Ovary (tissue), 9 donors: ENCODE data around the gene TTC21A. TPM values are rescaled to one million over a fixed set of nuclear protein-coding genes. Genes with fewer than 3 reads are reported as not detected.
A peak's percentile ranks its signal among the peaks of the same experiment; 100 is the strongest.

Experiments
- DNase-seq, 5 donors: peaks; one replicate each; pipeline ENCODE4 v3.0.0-alpha.2; 2019 to 2020
- H3K27ac ChIP-seq, 2 donors: fragments of 200-600 bp; one replicate each; pipeline versions ENCODE4 v1.5.1 to v1.8.0; 2019 to 2022
- H3K27me3 ChIP-seq: fragments of 200-600 bp; one replicate; pipeline ENCODE4 v1.8.0; 2022
- H3K36me3 ChIP-seq: fragments of 200-600 bp; sonication (generic); one replicate; pipeline ENCODE4 v1.5.1; 2019
- H3K4me1 ChIP-seq: one replicate; pipeline ENCODE4 v1.8.1; 2013; ENCODE audit warnings: mild to moderate bottlenecking, moderate library complexity; ENCODE audit not compliant: insufficient read depth
- H3K4me3 ChIP-seq: fragments of 200-600 bp; sonication (generic); one replicate; pipeline ENCODE4 v1.5.1; 2017
- H3K9me3 ChIP-seq, 2 donors: fragments of 200-600 bp in 1 of 2; sonication (generic) in 1 of 2; one replicate each; pipeline versions ENCODE4 v1.5.1 to v1.8.1; 2013 to 2019; ENCODE audit warnings: mild to moderate bottlenecking in 1 of 2, moderate library complexity in 1 of 2
- CTCF ChIP-seq, 3 donors: fragments of 450-650 bp in 2 of 3; fragments of 200-600 bp in 1 of 3; IDR thresholded peaks; one replicate each; pipeline versions ENCODE4 v1.5.1 to v1.8.0; 2016 to 2022; ENCODE audit warnings: antibody characterized with exemption in 3 of 3, mild to moderate bottlenecking in 1 of 3
- EP300 ChIP-seq: sonication (generic); formaldehyde crosslinking; IDR thresholded peaks from one replicate; pipeline ENCODE4 v1.6.1; 2017; ENCODE audit warnings: antibody characterized with exemption
- POLR2A ChIP-seq: fragments of 450-650 bp; IDR thresholded peaks from one replicate; pipeline ENCODE4 v1.6.1; 2017; ENCODE audit warnings: antibody characterized with exemption, mild to moderate bottlenecking, moderate library complexity
- WGBS, 3 donors: extraction: QIAGEN DNeasy Blood & Tissue Kit in 1 of 3; methylation state at CpG; one replicate each; pipeline versions ENCODE4 v1.1.5 to v1.1.7; 2013 to 2017; 5-methylcytosine and 5-hydroxymethylcytosine counted together
- intact Hi-C, 4 donors: fragments of 100-400 bp; cut with DNase I; formaldehyde crosslinking; loops; one replicate each; pipeline versions ENCODE4 v1.11.0 to v1.15.1; 2022 to 2023
- polyA plus RNA-seq, 2 donors: library from polyadenylated mRNA; stranded (reverse); fragments of 200-250 nt in 1 of 2; fragments of 350-450 nt in 1 of 2; fragmentation: Illumina TruSeq in 1 of 2; extraction: RNeasy Lipid Tissue Mini Kit (QIAGEN cat#74804) in 1 of 2; gene quantifications; one replicate each; pipeline ENCODE4 v1.2.3, GENCODE V29; 2013 to 2014
- total RNA-seq, 7 donors: library from RNA; depleted of rRNA in 2 of 7; stranded (reverse); fragments of >200 nt in 2 of 7; fragmentation: NEBNext Ultra II Directional in 3 of 7; extraction: Animal tissue kit (Norgen Biotek cat#: 25700) in 3 of 7; gene quantifications; one replicate each; pipeline versions ENCODE4 v1.1.0 to v1.2.4, GENCODE V29; 2016 to 2023
- donor health status: DM: no; HTN: no; CAD: no; lungs with moderate emphysema.
- donor health status: DM: no; HTN: no; CAD: no.
- donor health status: Bipolar disorder and iron deficiency.
- donor health status: DM: yes; HTN: yes; CAD: no.
- donor health status: DM: no; HTN: no; CAD: no.
- donor health status: DM: yes; HTN: yes; CAD: no.

Gene TTC21A
- total and polyA plus RNA-seq, 9 donors: 4.2 to 21.4 (median 6.6) TPM

- 75 to 80% (median 76%) methylated on average over 2 of the region's 2 CpGs for WGBS, 3 donors
- H3K4me1 ChIP-seq: peaks cover 12% of the 10 kb centered on the region
- intact Hi-C loops: no loop called here
- no peaks in the 10 kb centered on the region for H3K27me3 ChIP-seq
- H3K27ac ChIP-seq: no peak overlapping the region
- no peaks in the 10 kb centered on the region for H3K36me3 ChIP-seq
- H3K9me3 ChIP-seq: no peaks in the 10 kb centered on the region
- TF ChIP-seq POLR2A (no peak), CTCF (IDR thresholded peaks at IDR 0.05) (no peak), EP300 (no peak)
- no peak for DNase-seq
- H3K4me3 ChIP-seq: no peak overlapping the region
Measured at GRCh38 chr3:39139442-39139841, 32.0 kb downstream of the TTC21A start.

- Histone ChIP-seq H3K4me3 (no peak overlapping the region), H3K27ac (no peak overlapping the region), H3K27me3 (no peaks in the 10 kb centered on the region), H3K9me3 (no peaks in the 10 kb centered on the region), H3K36me3 (no peaks in the 10 kb centered on the region), H3K4me1 (peaks cover 12% of the 10 kb centered on the region)
- no peak for DNase-seq
- TF ChIP-seq CTCF (IDR thresholded peaks at IDR 0.05): no peak
- no peak for TF ChIP-seq EP300
- no peak for TF ChIP-seq POLR2A
- 95 to 100% (median 98%) methylated on average over 2 of the region's 2 CpGs for WGBS, 3 donors
- intact Hi-C loops: no loop called here
Measured at GRCh38 chr3:39140341-39140971, 33.0 kb downstream of the TTC21A start.

- DNase-seq: peak; percentile 55 to 83 (median 71)
- TF ChIP-seq EP300 (no peak), CTCF (IDR thresholded peaks at IDR 0.05) (no peak), POLR2A (no peak)
- no peaks in the 10 kb centered on the region for H3K9me3 ChIP-seq
- intact Hi-C loops: no loop called here
- H3K4me1 ChIP-seq: peaks cover 15% of the 10 kb centered on the region
- 28 to 49% (median 37%) methylated on average over 4 of the region's 4 CpGs for WGBS, 3 donors
- peak overlapping the region in 1 of 2 donors; percentile 8 for H3K27ac ChIP-seq
- no peaks in the 10 kb centered on the region for H3K36me3 ChIP-seq
- H3K27me3 ChIP-seq: no peaks in the 10 kb centered on the region
- H3K4me3 ChIP-seq: no peak overlapping the region
Measured at GRCh38 chr3:39141171-39141995, 33.9 kb downstream of the TTC21A start.

- DNase-seq: peak in 1 of 5 donors; percentile 29
- H3K36me3 ChIP-seq: no peaks in the 10 kb centered on the region
- H3K9me3 ChIP-seq: no peaks in the 10 kb centered on the region
- intact Hi-C loops: no loop called here
- H3K4me1 ChIP-seq: peaks cover 22% of the 10 kb centered on the region
- H3K27ac ChIP-seq: peak overlapping the region in 1 of 2 donors; percentile 8
- WGBS, 3 donors: 65 to 71% (median 68%) methylated on average over 5 of the region's 5 CpGs
- no peaks in the 10 kb centered on the region for H3K27me3 ChIP-seq
- no peak overlapping the region for H3K4me3 ChIP-seq
- no peak for TF ChIP-seq CTCF (IDR thresholded peaks at IDR 0.05)
- no peak for TF ChIP-seq EP300
- no peak for TF ChIP-seq POLR2A
Measured at GRCh38 chr3:39142067-39142466, 34.6 kb downstream of the TTC21A start.
